ELF-1 (cell line): ENCODE data around the gene VSTM2A.

Experiments
- DNase-seq: peaks from one replicate; pipeline ENCODE4 v3.0.0-alpha.2; 2016; ENCODE audit warnings: low read depth, low spot score

VSTM2A gene

GRCh38 chr7:54615537-54615936 is 73.4 kb downstream of the VSTM2A start:
- no peak for DNase-seq
